Astrocyte of the hippocampus (primary cell): ENCODE measurements around the gene ABCA13.

Experiments used
- DNase-seq: peaks from one replicate; pipeline ENCODE4 v3.0.0; 2011; ENCODE audit warnings: low read depth, low spot score

Gene ABCA13

DNA sequence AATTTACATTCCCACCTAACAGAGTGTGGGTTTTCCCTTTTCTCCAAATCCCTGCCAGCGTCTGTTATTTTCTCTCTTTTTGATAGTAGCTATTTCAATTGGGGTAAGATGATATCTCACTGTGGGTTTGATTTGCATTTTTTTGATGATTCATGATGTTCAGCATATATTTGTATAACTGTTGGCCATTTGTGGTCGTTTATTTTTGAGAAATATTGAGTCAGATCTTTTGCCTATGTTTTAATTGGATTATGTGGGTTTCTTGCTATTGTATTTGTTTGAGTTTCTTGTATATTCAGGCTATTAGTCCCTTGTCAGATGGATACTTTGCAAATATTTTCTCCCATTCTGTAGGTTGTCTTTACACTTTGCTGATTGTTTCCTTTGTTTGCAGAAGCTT is 193.8 kb downstream of the ABCA13 start:
- DNase-seq = peak; percentile 29

DNA sequence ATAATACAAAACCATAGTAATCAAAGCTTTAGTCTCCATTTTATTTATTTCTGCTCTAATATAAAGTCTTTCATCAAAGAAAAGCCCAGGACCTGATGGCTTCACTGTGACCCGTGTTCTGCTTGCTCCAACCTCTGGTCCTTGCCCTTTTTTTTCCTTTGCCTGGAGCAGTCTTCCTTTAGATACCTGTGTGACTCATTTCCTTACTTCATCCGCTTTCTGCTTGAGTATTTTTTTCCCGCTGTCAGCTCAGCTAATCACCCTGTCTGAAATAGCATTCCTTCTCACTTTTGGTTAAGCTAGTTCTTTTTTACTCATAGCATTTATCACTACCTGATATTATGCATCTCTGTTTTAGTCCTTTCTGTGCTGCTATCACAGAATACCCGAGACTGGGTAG is 194.8 kb downstream of the ABCA13 start:
- peak; percentile 11 for DNase-seq

- DNase-seq = no peak
Measured at GRCh38 chr7:48376263-48376662, 205.0 kb downstream of the ABCA13 start.

- no peak for DNase-seq
Measured at GRCh38 chr7:48380921-48381320, 209.7 kb downstream of the ABCA13 start.

DNA sequence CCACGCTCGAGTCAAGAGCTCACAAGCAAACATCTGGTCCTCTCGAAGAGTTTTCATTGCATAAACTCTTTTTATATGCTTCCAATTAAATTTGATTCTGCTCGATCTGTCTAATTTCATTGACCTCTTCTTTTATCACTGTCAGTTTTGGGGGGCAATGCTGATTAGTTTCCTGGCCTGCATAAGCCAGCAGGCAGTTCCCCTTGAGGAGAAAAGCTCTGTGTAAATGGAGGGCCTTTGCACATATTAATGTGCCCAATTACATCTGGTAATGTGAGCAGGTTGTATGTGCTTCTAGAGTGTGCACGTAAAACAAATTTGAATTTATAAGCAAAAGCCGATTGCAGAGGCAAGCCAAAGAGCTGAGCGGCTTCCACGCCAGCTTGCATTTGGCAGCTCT is 210.3 kb downstream of the ABCA13 start:
- DNase-seq = no peak

GRCh38 chr7:48384180-48384752 is 213.0 kb downstream of the ABCA13 start:
- no peak for DNase-seq

GRCh38 chr7:48387932-48388331 is 216.7 kb downstream of the ABCA13 start:
- DNase-seq = no peak

DNA sequence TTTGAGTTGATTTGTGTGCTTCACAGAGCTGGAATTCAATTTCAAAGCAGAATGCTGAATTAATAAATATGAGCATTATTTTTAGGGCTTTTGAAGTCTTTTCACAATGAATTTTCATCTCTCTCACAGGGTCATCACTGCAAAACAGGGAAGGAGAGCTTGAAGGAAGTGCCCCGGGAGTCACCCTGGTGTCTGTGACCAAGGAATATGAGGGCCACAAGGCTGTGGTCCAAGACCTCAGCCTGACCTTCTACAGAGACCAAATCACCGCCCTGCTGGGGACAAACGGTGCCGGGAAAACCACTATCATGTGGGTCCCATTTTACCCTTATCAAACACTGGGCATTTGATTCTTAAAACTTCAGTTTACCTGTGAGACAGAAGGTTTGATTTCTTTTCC is 217.7 kb downstream of the ABCA13 start:
- DNase-seq = no peak

DNA sequence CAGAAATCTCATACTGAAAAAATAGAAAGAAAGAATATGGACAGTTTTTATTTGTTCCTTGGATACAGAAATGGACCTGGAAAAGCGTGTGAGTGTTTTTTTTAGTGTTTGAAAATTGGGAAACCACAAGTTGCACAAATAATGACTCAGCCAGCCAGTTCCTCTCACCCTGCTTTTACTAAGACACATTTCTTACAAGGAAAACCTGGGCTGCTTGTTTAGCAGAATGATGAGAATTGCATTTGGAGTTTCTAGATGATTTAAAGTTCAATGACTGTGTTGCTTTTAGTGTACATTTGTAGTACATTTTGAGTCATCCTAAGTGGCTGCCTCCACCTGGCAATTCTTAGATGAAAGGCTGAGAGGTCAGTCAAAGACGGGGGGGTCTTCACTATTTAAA is 218.7 kb downstream of the ABCA13 start:
- DNase-seq = peak; percentile 68

GRCh38 chr7:48390388-48391327 is 219.4 kb downstream of the ABCA13 start:
- DNase-seq = peak; percentile 10

- no peak for DNase-seq
Measured at GRCh38 chr7:48398191-48398590, 226.9 kb downstream of the ABCA13 start.

GRCh38 chr7:48402721-48403120 is 231.5 kb downstream of the ABCA13 start:
- DNase-seq = no peak

DNA sequence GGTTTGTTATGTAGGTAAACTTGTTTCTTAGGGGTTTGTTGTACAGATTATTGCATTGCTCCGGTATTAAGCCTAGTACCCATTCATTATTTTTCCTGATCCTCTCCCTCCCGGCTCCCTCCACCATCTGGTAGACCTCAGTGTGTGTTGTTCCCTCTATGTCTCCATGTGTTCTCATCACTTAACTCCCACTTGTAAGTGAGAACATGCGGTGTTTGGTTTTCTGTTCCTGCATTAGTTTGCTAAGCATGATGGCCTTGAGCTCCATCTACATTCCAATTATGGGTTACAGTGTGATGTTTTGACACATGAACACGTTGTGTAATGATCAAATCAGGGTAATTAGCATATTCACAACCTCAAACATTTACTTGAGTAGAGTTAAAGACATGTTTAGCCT is 237.5 kb downstream of the ABCA13 start:
- DNase-seq = no peak

- DNase-seq = no peak
Measured at GRCh38 chr7:48411619-48412018, 240.4 kb downstream of the ABCA13 start.

GRCh38 chr7:48414011-48414732 is 242.9 kb downstream of the ABCA13 start:
- no peak for DNase-seq

- DNase-seq = no peak
Measured at GRCh38 chr7:48416327-48416908, 245.2 kb downstream of the ABCA13 start.

- no peak for DNase-seq
Measured at GRCh38 chr7:48419401-48419800, 248.1 kb downstream of the ABCA13 start.

- no peak for DNase-seq
Measured at GRCh38 chr7:48420206-48420605, 248.9 kb downstream of the ABCA13 start.

GRCh38 chr7:48421357-48421756 is 250.1 kb downstream of the ABCA13 start:
- peak; percentile 81 for DNase-seq

DNA sequence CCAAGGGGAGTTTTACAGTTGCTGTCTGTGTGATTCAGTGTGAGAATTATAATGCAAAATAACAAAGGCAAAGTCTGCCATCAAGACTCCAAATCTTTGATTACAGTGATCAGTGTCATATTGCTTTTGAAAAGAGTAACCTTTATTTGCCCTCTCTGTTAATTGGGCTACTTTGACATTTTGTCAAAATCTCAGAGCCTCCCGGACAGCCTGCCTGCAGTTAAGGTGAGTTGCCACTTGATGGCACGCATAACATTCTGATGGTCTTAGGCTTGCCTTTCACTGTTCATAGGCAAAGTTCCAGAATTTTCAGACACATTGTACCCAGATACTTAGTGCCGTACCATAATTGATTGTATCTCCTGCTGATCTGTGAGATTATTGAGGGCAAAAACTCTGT is 253.5 kb downstream of the ABCA13 start:
- peak; percentile 53 for DNase-seq

GRCh38 chr7:48426331-48426965 is 255.2 kb downstream of the ABCA13 start:
- no peak for DNase-seq
